Measurements from ENCODE around the gene SYT12. TPM values are rescaled to one million over a fixed set of nuclear protein-coding genes. Genes with fewer than 3 reads are reported as not detected.

SYT12 gene
- total RNA-seq, 2 experiments from 2014 or later = not detected

GRCh38 chr11:67066333-67066709 is 43.4 kb downstream of the SYT12 start:
- H3K4me3 Mint-ChIP-seq = no peak overlapping the region
- ATAC-seq (ENCODE audit: poor library complexity) (no peak), DNase-seq (no peak)
- TF ChIP-seq CTCF (IDR thresholded peaks at IDR 0.05) = no peak
- H3K27me3 ChIP-seq (ENCODE audit: control insufficient read depth in 1 of 2, insufficient read depth in 2 of 2, low read length in 2 of 2) = no peaks in the 10 kb centered on the region
- no peaks in the 10 kb centered on the region for H3K27me3 Mint-ChIP-seq
- H3K27ac ChIP-seq (ENCODE audit: low read depth in 1 of 2, low read length in 2 of 2) = no peak overlapping the region
- no peak overlapping the region for H3K27ac Mint-ChIP-seq
- H3K36me3 Mint-ChIP-seq (ENCODE audit: low read depth) = no peaks in the 10 kb centered on the region
- CTCF ChIA-PET = no interaction called here
- H3K9me3 ChIP-seq (ENCODE audit: control insufficient read depth in 1 of 2, insufficient read depth in 1 of 2, low read length in 2 of 2) = no peaks in the 10 kb centered on the region
- H3K4me3 ChIP-seq (ENCODE audit: low read length) = no peak overlapping the region
- no peaks in the 10 kb centered on the region for H3K36me3 ChIP-seq (ENCODE audit: insufficient read depth, low read length)
- intact Hi-C loops (cut with DNase I, micrococcal nuclease) = no loop called here
- H3K9me3 Mint-ChIP-seq = no peaks in the 10 kb centered on the region
- peaks cover 2% of the 10 kb centered on the region for H3K4me1 ChIP-seq (ENCODE audit: insufficient read depth, low read length)
- POLR2A ChIA-PET = no interaction called here
- no peaks in the 10 kb centered on the region for H3K4me1 Mint-ChIP-seq (ENCODE audit: low read depth)

GRCh38 chr11:67071420-67072284 is 48.7 kb downstream of the SYT12 start:
- no peaks in the 10 kb centered on the region for H3K36me3 Mint-ChIP-seq (ENCODE audit: low read depth)
- H3K4me1 Mint-ChIP-seq (ENCODE audit: low read depth) = no peaks in the 10 kb centered on the region
- CTCF ChIA-PET = interaction anchor here (0.7 to 1.1 kb wide), 4 partner anchors 9 to 118 kb away, joined by 3 to 5 read pairs (median 3); no protein-coding TSS in a partner anchor
- no peak overlapping the region for H3K27ac Mint-ChIP-seq
- peak overlapping the region; percentile 37 for H3K4me3 ChIP-seq (ENCODE audit: low read length)
- no peaks in the 10 kb centered on the region for H3K9me3 Mint-ChIP-seq
- peak; percentile 50 to 82 (median 66) for DNase-seq
- intact Hi-C loops (cut with DNase I, micrococcal nuclease) = loop anchor here (1.0 to 5.0 kb wide), 3 partner anchors 17 to 379 kb away; no protein-coding TSS in a partner anchor
- peak; percentile 85 for TF ChIP-seq CTCF (IDR thresholded peaks at IDR 0.05)
- H3K4me1 ChIP-seq (ENCODE audit: insufficient read depth, low read length) = peaks cover 8% of the 10 kb centered on the region
- POLR2A ChIA-PET = no interaction called here
- no peak overlapping the region for H3K27ac ChIP-seq (ENCODE audit: low read depth in 1 of 2, low read length in 2 of 2)
- no peaks in the 10 kb centered on the region for H3K9me3 ChIP-seq (ENCODE audit: control insufficient read depth in 1 of 2, insufficient read depth in 1 of 2, low read length in 2 of 2)
- H3K36me3 ChIP-seq (ENCODE audit: insufficient read depth, low read length) = no peaks in the 10 kb centered on the region
- peaks cover 0 to 2% of the 10 kb centered on the region in 2 experiments for H3K27me3 ChIP-seq (ENCODE audit: control insufficient read depth in 1 of 2, insufficient read depth in 2 of 2, low read length in 2 of 2)
- peaks cover 6% of the 10 kb centered on the region for H3K27me3 Mint-ChIP-seq
- H3K4me3 Mint-ChIP-seq = no peak overlapping the region
- ATAC-seq (ENCODE audit: poor library complexity) = peak; percentile 99

- Mint-ChIP-seq H3K27ac (no peak overlapping the region), H3K4me3 (no peak overlapping the region), H3K36me3 (ENCODE audit: low read depth) (no peaks in the 10 kb centered on the region), H3K27me3 (peaks cover 6% of the 10 kb centered on the region), H3K4me1 (ENCODE audit: low read depth) (no peaks in the 10 kb centered on the region), H3K9me3 (no peaks in the 10 kb centered on the region)
- no peak for TF ChIP-seq CTCF (IDR thresholded peaks at IDR 0.05)
- Histone ChIP-seq H3K27ac (ENCODE audit: low read depth in 1 of 2, low read length in 2 of 2) (no peak overlapping the region), H3K27me3 (ENCODE audit: control insufficient read depth in 1 of 2, insufficient read depth in 2 of 2, low read length in 2 of 2) (peaks cover 0 to 2% of the 10 kb centered on the region in 2 experiments), H3K4me1 (ENCODE audit: insufficient read depth, low read length) (peaks cover 8% of the 10 kb centered on the region), H3K36me3 (ENCODE audit: insufficient read depth, low read length) (no peaks in the 10 kb centered on the region), H3K9me3 (ENCODE audit: control insufficient read depth in 1 of 2, insufficient read depth in 1 of 2, low read length in 2 of 2) (no peaks in the 10 kb centered on the region), H3K4me3 (ENCODE audit: low read length) (no peak overlapping the region)
- ChIA-PET POLR2A (no interaction called here), CTCF (interaction anchor here (0.7 to 1.0 kb wide), 4 partner anchors 96 to 134 kb away, joined by 3 read pairs; no protein-coding TSS in a partner anchor)
- no peak for DNase-seq
- intact Hi-C loops (cut with DNase I, micrococcal nuclease) = loop anchor here in 1 of 2 experiments (5.0 kb wide), 1 partner anchor 380 kb away; no protein-coding TSS in a partner anchor
- no peak for ATAC-seq (ENCODE audit: poor library complexity)
These were observed 49.4 kb downstream of the SYT12 start for GRCh38 chr11:67072295-67072694.
